Measurements from ENCODE around the gene PRKAA1.
"Not testable (repeated sequence)": the region's sequence is repeated elsewhere in the genome, so short reads cannot be mapped to it uniquely, and the experiment has no call there.

The PRKAA1 gene

DNA sequence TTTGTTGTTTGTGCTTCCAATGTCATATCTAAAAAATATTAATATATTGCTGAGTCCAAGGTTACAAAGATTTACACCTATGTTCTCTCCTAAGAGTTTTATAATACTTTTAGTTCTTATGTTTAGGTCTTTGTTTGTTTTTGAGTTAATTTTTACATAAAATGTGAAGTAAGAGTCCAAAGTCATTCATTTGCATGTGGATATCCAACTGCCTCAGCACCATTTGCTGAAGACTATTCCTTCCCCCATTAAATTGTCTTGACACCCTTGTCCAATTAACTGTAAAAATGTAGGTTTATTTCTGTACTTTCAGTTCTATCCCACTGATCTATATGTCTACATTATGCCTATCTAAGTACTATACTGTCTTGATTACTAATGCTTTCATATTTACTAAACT is 78.1 kb downstream of the PRKAA1 start:
- DNase-seq = no peak

GRCh38 chr5:40717281-40717680 is 80.9 kb downstream of the PRKAA1 start:
- no peak for DNase-seq

GRCh38 chr5:40716590-40716989 is 81.6 kb downstream of the PRKAA1 start:
- DNase-seq = no peak

- no peak for DNase-seq
Measured at GRCh38 chr5:40716000-40716399, 82.2 kb downstream of the PRKAA1 start.

- no peak for DNase-seq
Measured at GRCh38 chr5:40714001-40714400, 84.2 kb downstream of the PRKAA1 start.

DNA sequence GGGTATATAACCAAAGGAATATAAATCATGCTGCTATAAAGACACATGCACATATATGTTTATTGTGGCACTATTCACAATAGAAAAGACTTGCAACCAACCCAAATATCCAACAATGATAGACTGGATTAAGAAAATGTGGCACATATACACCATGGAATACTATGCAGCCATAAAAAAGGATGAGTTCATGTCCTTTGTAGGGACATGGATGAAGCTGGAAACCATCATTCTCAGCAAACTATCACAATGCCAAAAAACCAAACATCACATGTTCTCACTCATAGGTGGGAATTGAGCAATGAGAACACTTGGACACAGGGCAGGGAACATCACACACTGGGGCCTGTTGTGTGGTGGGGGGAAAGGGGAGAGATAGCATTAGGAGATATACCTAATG is 87.6 kb downstream of the PRKAA1 start:
- DNase-seq = not testable (repeated sequence)
